GM23338 (cell line): ENCODE measurements around the gene TBL1XR1. TPM values are rescaled to one million over a fixed set of nuclear protein-coding genes. Genes with fewer than 3 reads are reported as not detected.
"Not testable (repeated sequence)": the region's sequence is repeated elsewhere in the genome, so short reads cannot be mapped to it uniquely, and the experiment has no call there.

Experiments used
- ATAC-seq: fragments of 200-7000 bp; cut with Tn5 transposase; 3 replicates; pipeline ENCODE4 v1.9.1; 2020
- DNase-seq: peaks from one replicate; pipeline ENCODE4 v3.0.0-alpha.2; 2015; ENCODE audit warnings: low spot score
- H2AFZ ChIP-seq: fragments of 200-600 bp; sonication (generic); 2 replicates; pipeline ENCODE4 v1.8.0; 2016; ENCODE audit warnings: antibody characterized with exemption, mild to moderate bottlenecking, moderate library complexity
- H3F3A ChIP-seq: fragments of 200-600 bp; sonication (generic); replicated peaks from 2 replicates; pipeline ENCODE4 v1.8.0; 2017; ENCODE audit warnings: antibody characterized with exemption, mixed run types, low read depth
- H3K27ac ChIP-seq: fragments of 200-600 bp; sonication (generic); 2 replicates; pipeline ENCODE4 v1.6.1; 2016; ENCODE audit warnings: low read depth
- H3K27me3 ChIP-seq: fragments of 200-600 bp; sonication (generic); 2 replicates; pipeline ENCODE4 v1.8.0; 2016; ENCODE audit warnings: mild to moderate bottlenecking, mixed run types, moderate library complexity; ENCODE audit not compliant: insufficient read depth
- H3K36me3 ChIP-seq: fragments of 200-600 bp; sonication (generic); 2 replicates; pipeline ENCODE4 v1.8.0; 2016; ENCODE audit warnings: mild to moderate bottlenecking; ENCODE audit not compliant: insufficient read depth
- H3K4me1 ChIP-seq: fragments of 200-600 bp; sonication (generic); 2 replicates; pipeline ENCODE4 v1.8.0; 2016; ENCODE audit warnings: mild to moderate bottlenecking, moderate library complexity; ENCODE audit not compliant: insufficient read depth
- H3K4me2 ChIP-seq: fragments of 200-600 bp; sonication (generic); 2 replicates; pipeline ENCODE4 v1.7.1; 2017; ENCODE audit warnings: mixed run types
- H3K4me3 ChIP-seq: fragments of 200-600 bp; sonication (generic); 2 replicates; pipeline ENCODE4 v1.6.1; 2016; ENCODE audit warnings: mixed run types
- H3K79me2 ChIP-seq: fragments of 200-600 bp; sonication (generic); replicated peaks from 2 replicates; pipeline ENCODE4 v1.8.0; 2017; ENCODE audit warnings: mild to moderate bottlenecking; ENCODE audit not compliant: insufficient read depth
- H3K9me2 ChIP-seq: fragments of 200-600 bp; sonication (generic); 2 replicates; pipeline ENCODE4 v1.8.0; 2017; ENCODE audit not compliant: insufficient read depth
- H4K20me1 ChIP-seq: fragments of 200-600 bp; sonication (generic); replicated peaks from 2 replicates; pipeline ENCODE4 v1.8.0; 2017; ENCODE audit warnings: mild to moderate bottlenecking; ENCODE audit not compliant: insufficient read depth
- H3K27ac Mint-ChIP-seq: 2 replicates; pipeline ENCODE4 v1.8.0; 2020; ENCODE audit warnings: inconsistent platforms, mild to moderate bottlenecking, moderate library complexity, mixed read lengths
- H3K27me3 Mint-ChIP-seq: 3 replicates; pipeline ENCODE4 v1.8.0; 2022; ENCODE audit warnings: low read depth, mild to moderate bottlenecking, moderate library complexity, mixed read lengths, inconsistent platforms; ENCODE audit not compliant: insufficient read depth, poor library complexity
- H3K36me3 Mint-ChIP-seq: 3 replicates; pipeline ENCODE4 v1.8.0; 2021; ENCODE audit warnings: low read depth, mild to moderate bottlenecking, inconsistent platforms, moderate library complexity, mixed read lengths
- H3K4me1 Mint-ChIP-seq: 3 replicates; pipeline ENCODE4 v1.8.0; 2020; ENCODE audit warnings: mild to moderate bottlenecking, inconsistent platforms, mixed read lengths
- H3K4me3 Mint-ChIP-seq: 3 replicates; pipeline ENCODE4 v1.8.0; 2021; ENCODE audit warnings: moderate library complexity, mild to moderate bottlenecking, inconsistent platforms, mixed read lengths
- H3K9me3 Mint-ChIP-seq: 3 replicates; pipeline ENCODE4 v1.8.0; 2020; ENCODE audit warnings: moderate library complexity, mild to moderate bottlenecking, inconsistent platforms, mixed read lengths
- CREB1 ChIP-seq: fragments of 250-450 bp; sonication (Bioruptor Pico); IDR thresholded peaks from 2 replicates; pipeline ENCODE4 v1.5.0; 2020; ENCODE audit warnings: low read depth, mild to moderate bottlenecking, moderate library complexity
- EZH2 ChIP-seq: fragments of 200-600 bp; sonication (generic); IDR thresholded peaks from one replicate; pipeline ENCODE4 v1.8.0; 2017; ENCODE audit warnings: antibody characterized with exemption, mild to moderate bottlenecking, low read depth; ENCODE audit not compliant: unreplicated experiment
- ZNF331 ChIP-seq: fragments of 250-450 bp; sonication (Bioruptor Pico); IDR thresholded peaks from 2 replicates; pipeline ENCODE4 v1.5.0; 2020; ENCODE audit warnings: low read depth, mild to moderate bottlenecking, moderate library complexity
- polyA plus RNA-seq: library from polyadenylated mRNA; unstranded; fragments of >200 nt; fragmentation: Nextera tagmentation; extraction: Ambion mirVana; gene quantifications from 2 replicates; pipeline ENCODE4 v1.2.1, GENCODE V29; 2016
- total RNA-seq: library from RNA; depleted of rRNA; stranded (reverse); fragments of >200 nt; shearing (Covaris generic); gene quantifications from 2 replicates; pipeline ENCODE4 v1.2.3, GENCODE V29; 2014
- TF ChIP-seq, protein P1 (sequence below): IDR thresholded peaks from one replicate; pipeline ENCODE4 v1.6.1; 2018; ENCODE audit warnings: antibody characterized with exemption; ENCODE audit not compliant: unreplicated experiment

Gene TBL1XR1
- total and polyA plus RNA-seq, 2 experiments from 2014 or later: 49.6 to 122 TPM

- TF ChIP-seq EZH2 (no peak), ZNF331 (CRISPR knock-in tag) (no peak), CREB1 (CRISPR knock-in tag) (no peak)
- TF ChIP-seq, protein P1, sequence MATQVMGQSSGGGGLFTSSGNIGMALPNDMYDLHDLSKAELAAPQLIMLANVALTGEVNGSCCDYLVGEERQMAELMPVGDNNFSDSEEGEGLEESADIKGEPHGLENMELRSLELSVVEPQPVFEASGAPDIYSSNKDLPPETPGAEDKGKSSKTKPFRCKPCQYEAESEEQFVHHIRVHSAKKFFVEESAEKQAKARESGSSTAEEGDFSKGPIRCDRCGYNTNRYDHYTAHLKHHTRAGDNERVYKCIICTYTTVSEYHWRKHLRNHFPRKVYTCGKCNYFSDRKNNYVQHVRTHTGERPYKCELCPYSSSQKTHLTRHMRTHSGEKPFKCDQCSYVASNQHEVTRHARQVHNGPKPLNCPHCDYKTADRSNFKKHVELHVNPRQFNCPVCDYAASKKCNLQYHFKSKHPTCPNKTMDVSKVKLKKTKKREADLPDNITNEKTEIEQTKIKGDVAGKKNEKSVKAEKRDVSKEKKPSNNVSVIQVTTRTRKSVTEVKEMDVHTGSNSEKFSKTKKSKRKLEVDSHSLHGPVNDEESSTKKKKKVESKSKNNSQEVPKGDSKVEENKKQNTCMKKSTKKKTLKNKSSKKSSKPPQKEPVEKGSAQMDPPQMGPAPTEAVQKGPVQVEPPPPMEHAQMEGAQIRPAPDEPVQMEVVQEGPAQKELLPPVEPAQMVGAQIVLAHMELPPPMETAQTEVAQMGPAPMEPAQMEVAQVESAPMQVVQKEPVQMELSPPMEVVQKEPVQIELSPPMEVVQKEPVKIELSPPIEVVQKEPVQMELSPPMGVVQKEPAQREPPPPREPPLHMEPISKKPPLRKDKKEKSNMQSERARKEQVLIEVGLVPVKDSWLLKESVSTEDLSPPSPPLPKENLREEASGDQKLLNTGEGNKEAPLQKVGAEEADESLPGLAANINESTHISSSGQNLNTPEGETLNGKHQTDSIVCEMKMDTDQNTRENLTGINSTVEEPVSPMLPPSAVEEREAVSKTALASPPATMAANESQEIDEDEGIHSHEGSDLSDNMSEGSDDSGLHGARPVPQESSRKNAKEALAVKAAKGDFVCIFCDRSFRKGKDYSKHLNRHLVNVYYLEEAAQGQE: no peak
Measured at GRCh38 chr3:177206936-177207335, 9.7 kb upstream of the TBL1XR1 start (continued).

DNA sequence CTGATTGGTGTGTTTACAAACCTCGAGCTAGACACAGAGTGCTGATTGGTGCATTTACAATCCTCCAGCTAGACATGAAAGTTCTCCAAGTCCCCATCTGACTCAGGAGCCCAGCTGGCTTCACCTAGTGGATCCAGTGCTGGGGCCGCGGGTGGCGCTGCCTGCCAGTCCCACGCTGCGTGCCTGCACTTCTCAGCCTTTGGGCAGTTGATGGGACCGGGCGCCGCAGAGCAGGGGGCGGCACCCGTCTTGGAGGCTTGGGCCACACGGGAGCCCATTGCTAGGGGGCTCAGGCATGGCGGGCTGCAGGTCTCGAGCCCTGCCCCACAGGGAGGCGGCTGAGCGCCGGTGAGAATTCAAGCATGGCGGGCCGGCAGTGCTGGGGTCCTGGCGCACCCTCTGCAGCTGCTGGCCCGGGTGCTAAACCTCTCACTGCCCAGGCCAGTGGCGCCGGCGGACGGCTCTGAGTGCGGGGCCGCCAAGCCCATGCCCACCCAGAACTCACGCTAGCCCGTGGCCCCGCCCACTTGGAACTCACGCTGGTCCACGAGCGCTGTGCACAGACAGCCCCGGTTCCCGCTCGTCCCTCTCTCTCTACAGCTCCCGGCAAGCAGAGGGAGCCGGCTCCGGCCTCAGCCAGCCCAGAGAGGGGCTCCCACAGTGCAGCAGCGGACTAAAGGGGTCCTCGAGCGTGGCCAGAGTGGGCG is 6.6 kb upstream of the TBL1XR1 start:
- Histone ChIP-seq H3K4me2 (no peak overlapping the region), H3F3A (0 out of 2 replicates have a peak, but pooled peaks cover 2% of the 10 kb centered on the region), H3K79me2 (no peaks in the 10 kb centered on the region), H3K27ac (no peak overlapping the region), H3K36me3 (no peaks in the 10 kb centered on the region), H3K9me2 (no peaks in the 10 kb centered on the region), H3K27me3 (no peaks in the 10 kb centered on the region), H4K20me1 (no peaks in the 10 kb centered on the region), H3K4me3 (no peak overlapping the region), H2AFZ (no peak overlapping the region), H3K4me1 (peaks cover 14% of the 10 kb centered on the region)
- DNase-seq (no peak), ATAC-seq (no peak)
- Mint-ChIP-seq H3K36me3 (peaks cover 14% of the 10 kb centered on the region; the same call in 2 of the 3 replicates), H3K27me3 (peaks cover 6% of the 10 kb centered on the region), H3K4me1 (peaks cover 10% of the 10 kb centered on the region), H3K4me3 (no peak overlapping the region), H3K27ac (no peak overlapping the region), H3K9me3 (peaks cover 29% of the 10 kb centered on the region)
- TF ChIP-seq, protein P1: no peak

GRCh38 chr3:177203016-177203415 is 5.7 kb upstream of the TBL1XR1 start:
- not testable (repeated sequence) for H3K27ac ChIP-seq, H3K4me3 Mint-ChIP-seq, H3K27me3 Mint-ChIP-seq, H3K9me2 ChIP-seq, H3K79me2 ChIP-seq, H3K4me2 ChIP-seq, H4K20me1 ChIP-seq, H2AFZ ChIP-seq, ATAC-seq, H3K4me3 ChIP-seq, H3K27ac Mint-ChIP-seq, DNase-seq, H3K36me3 ChIP-seq, H3F3A ChIP-seq, H3K27me3 ChIP-seq
- H3K9me3 Mint-ChIP-seq: peaks cover 29% of the 10 kb centered on the region
- peaks cover 17% of the 10 kb centered on the region for H3K4me1 Mint-ChIP-seq
- peaks cover 14% of the 10 kb centered on the region; the same call in 2 of the 3 replicates for H3K36me3 Mint-ChIP-seq
- peaks cover 15% of the 10 kb centered on the region for H3K4me1 ChIP-seq
